H9 (cell line): ENCODE data around the gene BET1L. TPM values are rescaled to one million over a fixed set of nuclear protein-coding genes. Genes with fewer than 3 reads are reported as not detected.

Source experiments
- DNase-seq: peaks from one replicate; pipeline ENCODE4 v3.0.0-alpha.2; 2017
- H2AFZ ChIP-seq: one replicate; pipeline ENCODE4 v1.6.1; 2013; ENCODE audit warnings: mild to moderate bottlenecking, low read length, control low read depth, moderate library complexity
- H2AK5ac ChIP-seq: 2 replicates; pipeline ENCODE4 v1.6.1; 2013; ENCODE audit warnings: low read length, control low read depth, mixed read lengths; ENCODE audit not compliant: insufficient read length
- H2BK120ac ChIP-seq: one replicate; pipeline ENCODE4 v1.6.1; 2013; ENCODE audit warnings: low read depth, mild to moderate bottlenecking, low read length, control low read depth, inconsistent platforms; ENCODE audit not compliant: poor library complexity, severe bottlenecking
- H2BK12ac ChIP-seq: 2 replicates; pipeline ENCODE4 v1.6.1; 2013; ENCODE audit warnings: low read length, control low read depth, mixed read lengths, low read depth; ENCODE audit not compliant: insufficient read length
- H2BK15ac ChIP-seq: 2 replicates; pipeline ENCODE4 v1.6.1; 2013; ENCODE audit warnings: low read depth, low read length, control low read depth
- H2BK20ac ChIP-seq: one replicate; pipeline ENCODE4 v1.6.1; 2013; ENCODE audit warnings: low read depth, mild to moderate bottlenecking, low read length, control low read depth, inconsistent platforms; ENCODE audit not compliant: poor library complexity, severe bottlenecking
- H2BK5ac ChIP-seq: 2 replicates; pipeline ENCODE4 v1.6.1; 2013; ENCODE audit warnings: low read length, control low read depth, mixed read lengths; ENCODE audit not compliant: insufficient read length
- H3K14ac ChIP-seq: 2 replicates; pipeline ENCODE4 v1.6.1; 2013; ENCODE audit warnings: low read length, control low read depth; ENCODE audit not compliant: insufficient read depth
- H3K18ac ChIP-seq: 2 replicates; pipeline ENCODE4 v1.6.1; 2013; ENCODE audit warnings: low read depth, mild to moderate bottlenecking, mixed read lengths, low read length, control low read depth; ENCODE audit not compliant: insufficient read length
- H3K23ac ChIP-seq: 2 replicates; pipeline ENCODE4 v1.6.1; 2013; ENCODE audit warnings: low read length, control low read depth, mixed read lengths, low read depth; ENCODE audit not compliant: insufficient read length
- H3K23me2 ChIP-seq: 2 replicates; pipeline ENCODE4 v1.6.1; 2013; ENCODE audit warnings: low read depth, mild to moderate bottlenecking, mixed read lengths, low read length, control low read depth; ENCODE audit not compliant: insufficient read length, poor library complexity, severe bottlenecking
- H3K27ac ChIP-seq: 2 replicates; pipeline ENCODE4 v1.5.1; 2013; ENCODE audit warnings: low read length, control low read depth, mixed read lengths, low read depth; ENCODE audit not compliant: insufficient read length
- H3K27me3 ChIP-seq: 2 replicates; pipeline ENCODE4 v1.6.1; 2013; ENCODE audit warnings: low read length, control low read depth, inconsistent platforms; ENCODE audit not compliant: insufficient read depth
- H3K4ac ChIP-seq: 2 replicates; pipeline ENCODE4 v1.6.1; 2013; ENCODE audit warnings: low read depth, mild to moderate bottlenecking, control low read depth, inconsistent platforms, low read length, moderate library complexity
- H3K4me1 ChIP-seq: 2 replicates; pipeline ENCODE4 v1.6.1; 2013; ENCODE audit warnings: low read length, control low read depth, inconsistent platforms; ENCODE audit not compliant: insufficient read depth
- H3K4me2 ChIP-seq: 2 replicates; pipeline ENCODE4 v1.6.1; 2013; ENCODE audit warnings: low read length, control low read depth, mixed read lengths; ENCODE audit not compliant: insufficient read length, insufficient read depth
- H3K56ac ChIP-seq: 2 replicates; pipeline ENCODE4 v1.6.1; 2013; ENCODE audit warnings: low read depth, mild to moderate bottlenecking, mixed read lengths, low read length, control low read depth; ENCODE audit not compliant: insufficient read length
- H3K79me1 ChIP-seq: 2 replicates; pipeline ENCODE4 v1.6.1; 2013; ENCODE audit warnings: low read depth, mild to moderate bottlenecking, moderate library complexity, low read length, control low read depth, inconsistent platforms; ENCODE audit not compliant: insufficient read depth, poor library complexity, severe bottlenecking
- H3K79me2 ChIP-seq: 2 replicates; pipeline ENCODE4 v1.6.1; 2013; ENCODE audit warnings: low read length, control low read depth, inconsistent platforms; ENCODE audit not compliant: insufficient read depth
- H3K9ac ChIP-seq: 2 replicates; pipeline ENCODE4 v1.6.1; 2013; ENCODE audit warnings: low read length, control low read depth, mixed read lengths; ENCODE audit not compliant: insufficient read length; ENCODE audit errors: extremely low read depth
- H3K9me3 ChIP-seq: one replicate; pipeline ENCODE4 v1.6.1; 2013; ENCODE audit warnings: low read depth, low read length, inconsistent platforms; ENCODE audit not compliant: control insufficient read depth
- H3T11ph ChIP-seq: one replicate; pipeline ENCODE4 v1.6.1; 2013; ENCODE audit warnings: mild to moderate bottlenecking, low read length, control low read depth, inconsistent platforms
- H4K20me1 ChIP-seq: one replicate; pipeline ENCODE4 v1.6.1; 2013; ENCODE audit not compliant: control insufficient read depth, insufficient read length, insufficient read depth
- H4K5ac ChIP-seq: 2 replicates; pipeline ENCODE4 v1.6.1; 2013; ENCODE audit warnings: low read depth, mild to moderate bottlenecking, mixed read lengths, low read length, control low read depth; ENCODE audit not compliant: insufficient read length
- H4K8ac ChIP-seq: replicated peaks from 2 replicates; pipeline ENCODE4 v1.6.1; 2013; ENCODE audit warnings: low read length, control low read depth, mixed read lengths, low read depth; ENCODE audit not compliant: insufficient read length
- H4K91ac ChIP-seq: 2 replicates; pipeline ENCODE4 v1.6.1; 2013; ENCODE audit warnings: low read depth, mild to moderate bottlenecking, moderate library complexity, mixed read lengths, low read length, control low read depth; ENCODE audit not compliant: insufficient read length
- H3K27ac Mint-ChIP-seq, 3 experiments: 2 replicates in 2 of 3; 3 replicates in 1 of 3; pipeline ENCODE4 v1.8.0; 2020 to 2021; ENCODE audit warnings: mixed read lengths in 3 of 3, mild to moderate bottlenecking in 1 of 3, moderate library complexity in 1 of 3
- H3K27me3 Mint-ChIP-seq: 2 replicates; pipeline ENCODE4 v1.8.0; 2021; ENCODE audit warnings: low read depth, mild to moderate bottlenecking, moderate library complexity, mixed read lengths
- H3K36me3 Mint-ChIP-seq, 3 experiments: 2 replicates in 2 of 3; 3 replicates in 1 of 3; pipeline ENCODE4 v1.8.0; 2020 to 2021; ENCODE audit warnings: low read depth in 3 of 3, mixed read lengths in 3 of 3; ENCODE audit not compliant: insufficient read depth in 1 of 3
- H3K4me1 Mint-ChIP-seq, 2 experiments: 2 replicates each; pipeline ENCODE4 v1.8.0; 2020; ENCODE audit warnings: mixed read lengths in 2 of 2
- H3K4me3 Mint-ChIP-seq, 2 experiments: 2 replicates in 1 of 2; 3 replicates in 1 of 2; pipeline ENCODE4 v1.8.0; 2020 to 2021; ENCODE audit warnings: mild to moderate bottlenecking in 2 of 2, mixed read lengths in 2 of 2, moderate library complexity in 1 of 2
- H3K9me3 Mint-ChIP-seq, 2 experiments: 2 replicates in 1 of 2; 3 replicates in 1 of 2; pipeline ENCODE4 v1.8.0; 2020; ENCODE audit warnings: mild to moderate bottlenecking in 2 of 2, mixed read lengths in 2 of 2, moderate library complexity in 1 of 2
- CTCF ChIP-seq: fragments of 200-600 bp; sonication (generic); conservative IDR thresholded peaks from 3 replicates; pipeline ENCODE4 v1.8.0; 2021; ENCODE audit warnings: antibody characterized with exemption, mild to moderate bottlenecking
- WGBS: extraction: QIAGEN DNeasy Blood & Tissue Kit; methylation state at CpG from one replicate; pipeline ENCODE4 v1.1.7; 2013; ENCODE audit warnings: missing lambda C conversion rate, low lambda C conversion rate, mixed read lengths; ENCODE audit not compliant: insufficient read length; ENCODE audit errors: extremely low coverage; 5-methylcytosine and 5-hydroxymethylcytosine counted together
- total RNA-seq: library from RNA; stranded (reverse); gene quantifications from 2 replicates; pipeline ENCODE4 v1.2.1, GENCODE V29; 2021

Gene BET1L
- total RNA-seq, 1 experiment from 2014 or later = 49.4 TPM

DNA sequence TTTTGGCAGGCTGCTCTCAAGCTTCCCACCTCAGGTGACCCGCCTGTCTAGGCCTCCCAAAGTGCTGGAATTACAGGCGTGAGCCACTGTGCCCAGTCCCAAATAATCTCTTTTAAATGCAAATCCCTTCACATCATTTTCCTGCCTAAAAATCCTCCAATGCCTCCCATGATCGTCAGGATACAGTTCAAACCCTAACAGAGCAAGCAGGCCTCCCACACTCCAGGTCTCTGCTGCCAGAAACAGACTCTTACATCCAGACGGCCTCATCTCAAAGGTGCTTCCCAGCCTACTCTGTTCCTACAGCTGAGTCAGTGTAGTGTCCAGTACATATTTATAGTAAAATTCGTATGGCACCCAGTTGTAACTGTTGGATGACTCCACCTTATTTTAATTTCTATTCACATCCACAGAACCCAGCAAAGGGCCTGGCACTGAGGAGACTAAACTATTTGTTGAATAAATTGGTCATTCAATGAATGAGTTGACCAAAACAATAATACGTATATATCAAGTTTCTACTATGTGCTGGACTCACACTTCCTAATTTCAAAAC lies 20.7 kb upstream of the BET1L start:
- no peaks in the 10 kb centered on the region for H3K9me3 ChIP-seq
- no peak overlapping the region for H2BK15ac ChIP-seq
- no peak for DNase-seq
- H2AK5ac ChIP-seq = no peak overlapping the region
- H3K23me2 ChIP-seq = no peaks in the 10 kb centered on the region
- no peaks in the 10 kb centered on the region; the same call in 1 of the 2 replicates for H3K27me3 ChIP-seq
- no peak overlapping the region for H4K8ac ChIP-seq
- H4K5ac ChIP-seq = no peak overlapping the region
- no peaks in the 10 kb centered on the region for H3K79me2 ChIP-seq
- no peak overlapping the region for H3K9ac ChIP-seq
- H4K91ac ChIP-seq = no peak overlapping the region
- Mint-ChIP-seq H3K36me3 (peaks cover 3 to 19% (median 3%) of the 10 kb centered on the region in 3 experiments; a peak in 5 of 7 replicates), H3K27ac (0 out of 7 replicates have a peak overlapping the region, but pooled peaks of 1 of the 3 experiments have one; percentile 47), H3K27me3 (peaks cover 1% of the 10 kb centered on the region; the same call in 1 of the 2 replicates), H3K9me3 (no peaks in the 10 kb centered on the region), H3K4me1 (no peaks in the 10 kb centered on the region), H3K4me3 (peak overlapping the region in 1 of 2 experiments; percentile 34; a peak in 1 of 5 replicates)
- H3K23ac ChIP-seq = no peak overlapping the region
- no peaks in the 10 kb centered on the region for H4K20me1 ChIP-seq
- no peak overlapping the region for H3K14ac ChIP-seq
- no peak overlapping the region for H2BK20ac ChIP-seq
- no peaks in the 10 kb centered on the region for H3K79me1 ChIP-seq
- TF ChIP-seq CTCF = no peak
- H2AFZ ChIP-seq = no peak overlapping the region
- H3K4me2 ChIP-seq = no peak overlapping the region
- H3T11ph ChIP-seq = no peak overlapping the region
- no peak overlapping the region for H3K4ac ChIP-seq
- no CpG with 5 or more reads among the region's 6 CpGs for WGBS
- no peak overlapping the region for H2BK12ac ChIP-seq
- no peak overlapping the region for H2BK120ac ChIP-seq
- H3K18ac ChIP-seq = no peak overlapping the region
- H3K4me1 ChIP-seq = no peaks in the 10 kb centered on the region
- H3K27ac ChIP-seq = no peak overlapping the region
- H3K56ac ChIP-seq = no peak overlapping the region
- H2BK5ac ChIP-seq = no peak overlapping the region
